ENCODE measurements around the gene GJA3. TPM values are rescaled to one million over a fixed set of nuclear protein-coding genes. Genes with fewer than 3 reads are reported as not detected.

GJA3 gene
- total RNA-seq, 2 donors from 2014 or later: 0.59 to 5.2 TPM

DNA sequence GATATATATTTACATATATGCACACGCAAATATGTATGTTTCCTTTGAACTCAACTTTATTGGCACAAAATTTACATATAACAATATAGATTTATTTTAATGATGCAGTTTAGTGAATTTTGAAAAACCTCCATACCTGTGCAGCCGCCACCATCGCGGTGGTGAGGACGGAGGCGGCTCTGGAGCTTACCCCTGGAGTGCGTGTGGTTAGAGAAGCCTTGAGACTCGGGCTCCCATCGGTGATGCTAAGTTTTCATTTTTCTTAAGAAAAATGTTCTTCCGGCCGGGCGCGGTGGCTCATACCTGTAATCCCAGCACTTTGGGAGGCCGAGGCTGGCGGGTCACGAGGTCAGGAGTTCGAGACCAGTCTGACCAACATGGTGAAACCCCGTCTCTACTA is 31.8 kb downstream of the GJA3 start:
- Histone ChIP-seq H3K4me3 (no peak overlapping the region), H3K27ac (no peak overlapping the region), H3K9me3 (no peaks in the 10 kb centered on the region), H3K27me3 (replicated peaks; ENCODE audit: insufficient read depth) (no peaks in the 10 kb centered on the region), H3K4me1 (replicated peaks) (no peaks in the 10 kb centered on the region), H3K36me3 (no peaks in the 10 kb centered on the region)
- intact Hi-C loops (cut with DNase I): loop anchor here (5.0 to 10.0 kb wide), 3 partner anchors 33 to 926 kb away; partner anchors contain the start of genes GJA3 and ZMYM2
- TF ChIP-seq POLR2A (IDR thresholded peaks at IDR 0.05) (no peak), CTCF (IDR thresholded peaks at IDR 0.05) (no peak), POLR2AphosphoS5 (IDR thresholded peaks at IDR 0.05) (no peak)
- WGBS: 75% methylated on average over 18 of the region's 18 CpGs
- DNase-seq (ENCODE audit: low spot score): no peak

DNA sequence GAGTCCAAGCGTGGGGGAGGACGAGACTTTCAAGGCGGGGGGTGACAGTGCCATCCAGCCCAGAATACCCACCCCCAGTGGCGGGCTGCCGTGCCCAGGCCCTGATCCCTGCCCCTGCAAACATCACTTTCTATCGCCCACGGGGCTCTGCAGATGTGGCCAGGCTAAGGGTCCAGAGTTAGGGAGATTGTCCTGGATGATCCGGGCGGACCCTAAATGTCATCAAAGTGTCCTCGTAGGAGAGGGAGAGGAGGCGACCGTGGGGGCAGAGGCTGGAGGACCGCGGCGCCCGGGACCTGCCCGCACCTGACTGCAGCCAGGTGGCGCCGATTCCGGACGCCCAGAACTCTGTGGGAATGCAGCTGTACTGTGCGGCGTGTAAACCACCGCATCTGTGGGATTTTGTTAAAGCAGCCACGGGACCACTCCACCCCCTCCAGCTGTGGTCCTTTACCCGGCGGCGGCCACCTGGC is 32.4 kb downstream of the GJA3 start:
- Histone ChIP-seq H3K27ac (peak overlapping the region; percentile 84), H3K9me3 (no peaks in the 10 kb centered on the region), H3K4me3 (peak overlapping the region; percentile 39 to 51), H3K27me3 (replicated peaks; ENCODE audit: insufficient read depth) (no peaks in the 10 kb centered on the region), H3K4me1 (replicated peaks) (no peaks in the 10 kb centered on the region), H3K36me3 (no peaks in the 10 kb centered on the region)
- intact Hi-C loops (cut with DNase I): loop anchor here (5.0 to 10.0 kb wide), 3 partner anchors 34 to 926 kb away; partner anchors contain the start of genes GJA3 and ZMYM2
- peak; percentile 42 for DNase-seq (ENCODE audit: low spot score)
- peak; percentile 12 for TF ChIP-seq POLR2AphosphoS5 (IDR thresholded peaks at IDR 0.05)
- peak in 3 of 4 experiments; percentile 39 to 65 (median 53) for TF ChIP-seq CTCF (IDR thresholded peaks at IDR 0.05)
- no peak for TF ChIP-seq POLR2A (IDR thresholded peaks at IDR 0.05)
- under 1% methylated on average over 24 of the region's 28 CpGs for WGBS

DNA sequence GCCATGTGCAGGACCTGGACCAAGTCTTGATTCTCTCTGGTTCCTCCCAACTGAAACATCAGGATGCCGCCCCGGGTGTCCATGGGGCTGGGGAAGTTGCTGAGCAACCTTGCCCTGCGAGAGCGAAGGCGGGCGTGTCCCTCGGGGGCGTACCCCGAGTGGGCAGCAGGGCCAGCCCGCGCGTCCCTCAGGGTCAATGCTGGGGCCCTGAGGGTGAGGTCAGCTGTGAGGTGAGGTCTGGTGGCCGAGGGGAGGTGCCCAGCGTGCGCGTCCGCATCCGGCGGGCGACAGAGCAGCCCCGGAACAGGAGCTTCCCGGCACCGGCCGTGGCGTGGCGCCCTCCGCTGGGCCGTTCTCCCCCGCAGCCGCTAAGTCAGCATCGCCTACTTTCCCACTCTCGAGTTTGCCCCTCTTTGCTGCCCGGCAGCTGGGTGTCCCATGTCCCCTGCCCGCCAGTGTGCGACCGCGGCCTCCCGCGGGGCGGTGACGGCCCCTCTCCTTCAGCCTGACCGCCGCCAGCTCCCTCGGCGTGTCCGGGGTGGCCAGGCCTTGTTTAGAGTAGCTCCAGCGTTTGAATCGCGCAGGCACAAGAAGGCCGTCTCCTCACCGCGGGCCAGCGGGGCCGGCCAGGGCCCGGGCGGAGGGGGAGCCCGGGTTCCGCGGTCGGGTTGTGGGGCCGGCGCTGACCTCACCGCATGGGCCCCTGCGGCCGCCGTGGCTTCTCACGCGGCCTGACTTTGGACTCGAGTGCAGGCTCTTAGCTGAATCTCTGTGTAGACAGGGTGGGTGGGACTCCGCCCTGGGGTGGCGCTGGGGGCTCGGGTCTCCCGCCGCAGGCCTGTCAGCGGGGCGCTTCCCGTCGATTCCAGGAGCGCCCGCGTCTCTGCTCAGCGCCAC is 33.0 kb downstream of the GJA3 start:
- TF ChIP-seq POLR2A (IDR thresholded peaks at IDR 0.05) (peak; percentile 24), CTCF (IDR thresholded peaks at IDR 0.05) (peak in 3 of 4 experiments; percentile 27 to 52 (median 42)), POLR2AphosphoS5 (IDR thresholded peaks at IDR 0.05) (peak; percentile 12)
- Histone ChIP-seq H3K27me3 (replicated peaks; ENCODE audit: insufficient read depth) (no peaks in the 10 kb centered on the region), H3K36me3 (no peaks in the 10 kb centered on the region), H3K27ac (peak overlapping the region; percentile 84), H3K4me1 (replicated peaks) (no peaks in the 10 kb centered on the region), H3K4me3 (peak overlapping the region; percentile 39 to 51), H3K9me3 (no peaks in the 10 kb centered on the region)
- 2% methylated on average over 51 of the region's 82 CpGs for WGBS
- intact Hi-C loops (cut with DNase I): loop anchor here (5.0 to 10.0 kb wide), 3 partner anchors 34 to 927 kb away; partner anchors contain the start of genes GJA3 and ZMYM2
- DNase-seq (ENCODE audit: low spot score): peak; percentile 37

GRCh38 chr13:20127262-20127561 is 33.6 kb downstream of the GJA3 start:
- no peaks in the 10 kb centered on the region for H3K36me3 ChIP-seq
- WGBS: 34% methylated on average over 6 of the region's 6 CpGs
- H3K4me3 ChIP-seq: peak overlapping the region; percentile 39 to 51
- TF ChIP-seq POLR2AphosphoS5 (IDR thresholded peaks at IDR 0.05) (no peak), POLR2A (IDR thresholded peaks at IDR 0.05) (no peak), CTCF (IDR thresholded peaks at IDR 0.05) (no peak)
- H3K27ac ChIP-seq: peak overlapping the region; percentile 84
- no peak for DNase-seq (ENCODE audit: low spot score)
- no peaks in the 10 kb centered on the region for H3K4me1 ChIP-seq (replicated peaks)
- no peaks in the 10 kb centered on the region for H3K9me3 ChIP-seq
- intact Hi-C loops (cut with DNase I): loop anchor here (5.0 to 10.0 kb wide), 3 partner anchors 35 to 928 kb away; partner anchors contain the start of genes GJA3 and ZMYM2
- H3K27me3 ChIP-seq (replicated peaks; ENCODE audit: insufficient read depth): no peaks in the 10 kb centered on the region
